ENCODE results near the gene FAM200C. TPM values are rescaled to one million over a fixed set of nuclear protein-coding genes. Genes with fewer than 3 reads are reported as not detected.

FAM200C gene
- total RNA-seq, 2 experiments from 2014 or later, result 2.7 to 3.7 TPM

- no peaks in the 10 kb centered on the region for H3K79me2 ChIP-seq (ENCODE audit: insufficient read depth, low read depth, low read length)
- H4K20me1 ChIP-seq (ENCODE audit: insufficient read depth, low read length), result peaks cover 7% of the 10 kb centered on the region; the same call in 1 of the 2 replicates
- POLR2A ChIA-PET, result interaction anchor here (0.8 to 2.4 kb wide), 4 partner anchors 8 to 35 kb away, joined by 4 to 13 read pairs (median 6); partner anchors contain the start of genes PTTG1 and SLU7
- no peaks in the 10 kb centered on the region for H3K9me3 ChIP-seq (ENCODE audit: low read length)
- H3K4me1 ChIP-seq (ENCODE audit: insufficient read depth, low read length, poor library complexity, severe bottlenecking), result peaks cover 42% of the 10 kb centered on the region
- DNase-seq (ENCODE audit: low spot score), result peak; percentile 53
- no peak overlapping the region for H3K4me3 ChIP-seq (ENCODE audit: low read depth, low read length, poor library complexity, severe bottlenecking)
- BruUV-seq (replicated peaks), result no TSS peak
- intact Hi-C loops (cut with micrococcal nuclease; ENCODE audit: unreplicated experiment), result loop anchor here (10.0 kb wide), 2 partner anchors 143 to 253 kb away; no protein-coding TSS in a partner anchor
- H2AFZ ChIP-seq (ENCODE audit: low read length), result no peak overlapping the region
- H3K4me2 ChIP-seq (ENCODE audit: low read length), result 0 out of 2 replicates have a peak overlapping the region, but pooled peaks have one; percentile 14
- no peak overlapping the region for H3K27ac ChIP-seq (ENCODE audit: low read depth, low read length, poor library complexity, severe bottlenecking)
- CTCF ChIA-PET (ENCODE audit: unreplicated experiment), result no interaction called here
- no peak for TF ChIP-seq CTCF (conservative IDR thresholded peaks at IDR 0.05; ENCODE audit: low read length)
- TF ChIP-seq EZH2phosphoT487 (IDR thresholded peaks at IDR 0.05; ENCODE audit: borderline replicate concordance, low read depth, low read length), result no peak
- H3K9me2 ChIP-seq (ENCODE audit: insufficient read depth, low read length), result no peaks in the 10 kb centered on the region
- H3K36me3 ChIP-seq (ENCODE audit: insufficient read depth, low read length), result peaks cover 46% of the 10 kb centered on the region
Observed at GRCh38 chr5:160432196-160432595, 32.3 kb upstream of the FAM200C start.

- Histone ChIP-seq H4K20me1 (ENCODE audit: insufficient read depth, low read length) (peaks cover 33% of the 10 kb centered on the region), H3K27ac (ENCODE audit: low read depth, low read length, poor library complexity, severe bottlenecking) (no peak overlapping the region), H3K4me3 (ENCODE audit: low read depth, low read length, poor library complexity, severe bottlenecking) (no peak overlapping the region), H3K36me3 (ENCODE audit: insufficient read depth, low read length) (peaks cover 92% of the 10 kb centered on the region), H3K79me2 (ENCODE audit: insufficient read depth, low read depth, low read length) (peaks cover 42% of the 10 kb centered on the region), H2AFZ (ENCODE audit: low read length) (no peak overlapping the region), H3K4me1 (ENCODE audit: insufficient read depth, low read length, poor library complexity, severe bottlenecking) (peaks cover 51% of the 10 kb centered on the region), H3K9me2 (ENCODE audit: insufficient read depth, low read length) (no peaks in the 10 kb centered on the region), H3K4me2 (ENCODE audit: low read length) (no peak overlapping the region), H3K9me3 (ENCODE audit: low read length) (no peaks in the 10 kb centered on the region)
- BruUV-seq (replicated peaks), result no TSS peak
- POLR2A ChIA-PET, result interaction anchor here (0.6 to 1.5 kb wide), 4 partner anchors 8 to 13 kb away, joined by 3 to 5 read pairs (median 4); partner anchors contain the start of gene SLU7
- intact Hi-C loops (cut with micrococcal nuclease; ENCODE audit: unreplicated experiment), result loop anchor here (10.0 kb wide), 1 partner anchor 707 kb away; no protein-coding TSS in a partner anchor
- CTCF ChIA-PET (ENCODE audit: unreplicated experiment), result no interaction called here
- DNase-seq (ENCODE audit: low spot score), result no peak
- TF ChIP-seq CTCF (conservative IDR thresholded peaks at IDR 0.05; ENCODE audit: low read length) (no peak), EZH2phosphoT487 (IDR thresholded peaks at IDR 0.05; ENCODE audit: borderline replicate concordance, low read depth, low read length) (no peak)
Observed at GRCh38 chr5:160427607-160428006, 27.8 kb upstream of the FAM200C start.

- H3K9me3 ChIP-seq (ENCODE audit: low read length), result no peaks in the 10 kb centered on the region
- no TSS peak for BruUV-seq (replicated peaks)
- no peak overlapping the region for H2AFZ ChIP-seq (ENCODE audit: low read length)
- peak overlapping the region; percentile 88 for H3K4me3 ChIP-seq (ENCODE audit: low read depth, low read length, poor library complexity, severe bottlenecking)
- no peaks in the 10 kb centered on the region for H3K9me2 ChIP-seq (ENCODE audit: insufficient read depth, low read length)
- no peak for DNase-seq (ENCODE audit: low spot score)
- peaks cover 69% of the 10 kb centered on the region for H3K79me2 ChIP-seq (ENCODE audit: insufficient read depth, low read depth, low read length)
- ChIA-PET CTCF (ENCODE audit: unreplicated experiment) (interaction anchor here (1.3 kb wide), 1 partner anchor 47 kb away, joined by 3 read pairs; no protein-coding TSS in a partner anchor), POLR2A (interaction anchor here (0.6 to 2.7 kb wide), 8 partner anchors 9 to 841 kb away, joined by 3 to 18 read pairs (median 9); partner anchors contain the start of gene FAM200C)
- intact Hi-C loops (cut with micrococcal nuclease; ENCODE audit: unreplicated experiment), result loop anchor here (2.0 to 10.0 kb wide), 2 partner anchors 304 to 712 kb away; partner anchors contain the start of gene PWWP2A
- peak overlapping the region; percentile 78 for H3K27ac ChIP-seq (ENCODE audit: low read depth, low read length, poor library complexity, severe bottlenecking)
- peak overlapping the region; percentile 99 for H3K4me2 ChIP-seq (ENCODE audit: low read length)
- peaks cover 39% of the 10 kb centered on the region for H4K20me1 ChIP-seq (ENCODE audit: insufficient read depth, low read length)
- H3K36me3 ChIP-seq (ENCODE audit: insufficient read depth, low read length), result peaks cover 59% of the 10 kb centered on the region
- TF ChIP-seq CTCF (conservative IDR thresholded peaks at IDR 0.05; ENCODE audit: low read length) (no peak), EZH2phosphoT487 (IDR thresholded peaks at IDR 0.05; ENCODE audit: borderline replicate concordance, low read depth, low read length) (no peak)
- H3K4me1 ChIP-seq (ENCODE audit: insufficient read depth, low read length, poor library complexity, severe bottlenecking), result peaks cover 55% of the 10 kb centered on the region
Observed at GRCh38 chr5:160423099-160423498, 23.2 kb upstream of the FAM200C start.
